Skeletal muscle tissue (tissue), 4 donors: Measurements from ENCODE around the gene C1QTNF12. TPM values are rescaled to one million over a fixed set of nuclear protein-coding genes. Genes with fewer than 3 reads are reported as not detected.

Experiments used
- H3K27ac ChIP-seq: one replicate; pipeline ENCODE4 v1.7.0; 2013; ENCODE audit warnings: mild to moderate bottlenecking, low read depth, low read length, inconsistent platforms
- H3K27me3 ChIP-seq, 3 donors: one replicate each; pipeline ENCODE4 v1.7.0; 2013; ENCODE audit warnings: low read length in 3 of 3; ENCODE audit not compliant: control insufficient read depth in 3 of 3, insufficient read depth in 3 of 3
- H3K36me3 ChIP-seq, 3 donors: one replicate each; pipeline ENCODE4 v1.7.0; 2013; ENCODE audit warnings: low read length in 3 of 3; ENCODE audit not compliant: control insufficient read depth in 3 of 3, insufficient read depth in 3 of 3
- H3K4me1 ChIP-seq, 3 donors: one replicate each; pipeline ENCODE4 v1.7.0; 2013; ENCODE audit warnings: low read length in 3 of 3, mild to moderate bottlenecking in 3 of 3; ENCODE audit not compliant: control insufficient read depth in 3 of 3, insufficient read depth in 3 of 3
- H3K4me3 ChIP-seq, 3 donors: one replicate each; pipeline ENCODE4 v1.7.0; 2013; ENCODE audit warnings: low read length in 3 of 3
- H3K9ac ChIP-seq, 3 donors: one replicate each; pipeline ENCODE4 v1.7.0; 2013; ENCODE audit warnings: low read length in 3 of 3, mild to moderate bottlenecking in 3 of 3, moderate library complexity in 2 of 3, low read depth in 1 of 3
- H3K9me3 ChIP-seq, 3 donors: one replicate each; pipeline ENCODE4 v1.7.0; 2013; ENCODE audit warnings: low read length in 3 of 3; ENCODE audit not compliant: control insufficient read depth in 3 of 3
- total RNA-seq: library from RNA; depleted of rRNA; stranded (reverse); fragments of >200 nt; gene quantifications from one replicate; pipeline ENCODE4 v1.2.3, GENCODE V29; 2014
- donor health status: Osteomylitis.

The C1QTNF12 gene
- total RNA-seq, 1 donor from 2014 or later, result 1.0 TPM

DNA sequence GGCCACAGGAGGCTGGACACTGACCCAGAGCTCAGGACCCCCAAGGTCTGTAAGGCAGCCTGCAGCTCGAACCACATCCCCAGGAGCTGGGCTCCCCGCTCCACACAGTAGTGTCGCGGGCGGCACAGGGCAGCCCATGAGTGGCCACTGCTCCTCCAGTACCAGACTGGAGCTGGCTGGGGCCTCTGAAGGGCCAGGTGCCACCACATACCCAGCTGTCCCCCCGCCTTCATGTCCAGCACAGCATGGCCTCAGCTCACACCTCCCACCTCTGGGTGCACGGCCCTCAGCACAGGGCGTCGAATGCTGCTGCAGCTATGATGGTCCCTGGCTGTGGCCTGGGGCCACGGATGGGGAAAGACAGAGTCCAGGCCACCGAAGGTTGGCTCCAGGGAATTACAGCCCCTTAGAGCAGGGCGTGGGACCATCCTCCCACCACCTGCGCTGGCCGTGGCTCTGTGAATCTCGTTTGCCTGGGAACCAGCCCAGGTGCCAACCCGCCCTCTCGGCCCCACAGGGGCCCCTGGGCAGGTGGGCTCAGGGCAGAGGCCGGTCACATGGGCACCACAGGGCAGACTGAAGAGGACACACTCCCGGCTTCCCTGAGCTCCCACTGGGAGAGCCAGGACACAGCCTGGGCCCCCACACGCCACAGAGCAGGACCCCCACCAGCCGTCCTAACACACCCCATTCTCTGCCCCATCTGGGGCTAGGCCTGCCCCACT, 30.5 kb downstream of the C1QTNF12 start:
- no peak overlapping the region for H3K9ac ChIP-seq
- H3K4me3 ChIP-seq, result no peak overlapping the region
- peaks cover 7 to 14% (median 13%) of the 10 kb centered on the region in 3 donors for H3K4me1 ChIP-seq
- no peaks in the 10 kb centered on the region for H3K27me3 ChIP-seq
- H3K36me3 ChIP-seq, result peaks cover 30 to 37% (median 35%) of the 10 kb centered on the region in 3 donors
- H3K27ac ChIP-seq, result peak overlapping the region; percentile 30
- H3K9me3 ChIP-seq, result no peaks in the 10 kb centered on the region

DNA sequence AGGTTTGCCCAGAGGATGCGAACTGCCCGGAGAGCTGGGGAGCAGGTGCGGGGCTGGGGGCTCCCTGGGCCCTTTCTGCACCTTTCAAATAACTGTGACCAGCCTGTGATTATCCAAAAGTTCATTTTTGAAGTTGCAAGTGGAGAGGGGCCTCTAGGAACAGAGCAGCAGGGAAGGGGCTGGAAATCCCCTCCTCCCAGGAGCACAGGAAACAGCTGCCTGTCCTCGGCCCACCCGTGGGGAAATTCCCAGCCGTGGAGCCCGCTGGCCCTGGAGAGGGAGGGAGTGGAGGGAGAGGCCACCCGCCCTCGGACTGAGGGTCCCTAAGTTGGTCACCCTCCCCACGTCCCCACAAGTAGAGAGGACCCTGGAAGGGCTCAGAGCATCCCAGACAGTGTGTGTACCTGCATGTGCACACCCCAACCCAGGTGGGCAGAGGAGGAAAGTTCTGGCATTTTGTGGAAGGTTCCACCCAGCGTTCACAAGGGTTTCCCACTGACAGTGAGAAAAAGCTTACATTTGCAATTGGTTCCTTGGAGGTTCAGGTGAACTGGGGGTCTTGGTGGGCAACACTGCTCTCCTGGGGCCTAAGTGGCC, 31.3 kb downstream of the C1QTNF12 start:
- peaks cover 22 to 34% (median 26%) of the 10 kb centered on the region in 3 donors for H3K36me3 ChIP-seq
- no peak overlapping the region for H3K4me3 ChIP-seq
- H3K9me3 ChIP-seq, result no peaks in the 10 kb centered on the region
- peaks cover 7 to 14% (median 13%) of the 10 kb centered on the region in 3 donors for H3K4me1 ChIP-seq
- no peaks in the 10 kb centered on the region for H3K27me3 ChIP-seq
- H3K9ac ChIP-seq, result peak overlapping the region in 1 of 3 donors; percentile 25
- H3K27ac ChIP-seq, result no peak overlapping the region

DNA sequence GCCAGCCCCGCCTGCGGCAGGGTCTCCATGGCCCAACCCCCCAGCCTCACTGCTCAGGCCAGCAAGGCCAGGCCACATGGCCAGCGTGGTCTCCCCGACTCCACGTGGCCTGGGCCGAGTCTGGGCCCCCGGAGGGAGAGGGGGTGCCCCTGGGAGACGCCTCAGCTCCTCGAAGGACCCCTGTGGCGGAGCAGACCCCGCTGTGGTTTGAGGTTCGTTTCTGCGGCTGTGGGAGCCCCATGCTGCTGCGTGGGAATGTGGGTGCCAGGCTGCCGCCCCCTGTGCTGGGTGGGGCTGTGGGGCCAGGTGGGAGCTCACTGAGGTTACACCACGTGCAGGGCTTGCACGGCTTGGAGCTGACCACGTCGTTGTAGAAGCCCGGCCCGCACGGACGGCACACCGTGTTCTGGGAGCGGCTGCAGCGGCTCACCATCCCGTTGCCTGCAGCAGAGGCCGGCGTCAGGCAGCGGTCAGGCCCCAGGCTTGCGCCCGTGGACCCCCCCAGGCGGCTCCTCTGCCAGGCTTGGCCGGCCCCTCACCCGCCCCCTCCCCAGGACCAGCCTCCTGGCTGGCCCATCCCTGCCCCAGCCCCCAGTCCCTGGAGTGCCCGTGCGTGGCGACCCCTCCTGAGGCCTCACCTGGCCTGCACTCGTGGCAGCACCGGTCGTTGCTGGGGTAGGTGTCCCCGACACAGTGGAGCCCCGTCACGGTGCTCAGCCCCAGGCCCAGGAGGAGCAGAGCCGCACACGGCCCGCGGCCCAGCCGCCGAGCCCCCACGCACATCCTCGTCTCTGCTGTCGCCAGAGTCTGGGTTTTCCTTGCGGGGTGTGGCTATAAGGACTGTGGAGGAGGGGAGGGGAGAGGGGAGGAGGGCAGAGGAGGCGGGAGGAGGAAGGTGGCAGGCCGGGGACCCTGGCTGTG, 32.9 kb downstream of the C1QTNF12 start, which contains the start of gene TNFRSF4:
TNFRSF4 (minus strand) TSS at position 809 of the 921 bp plus-strand sequence; CDS start at position 783, 26 bp downstream.
- H3K4me1 ChIP-seq, result peaks cover 7 to 15% (median 13%) of the 10 kb centered on the region in 3 donors
- H3K27ac ChIP-seq, result no peak within 1 kb of the TSS
- no peak within 1 kb of the TSS for H3K9ac ChIP-seq
- no peaks in the 10 kb centered on the region for H3K9me3 ChIP-seq
- H3K27me3 ChIP-seq, result no peaks in the 10 kb centered on the region
- no peak within 1 kb of the TSS for H3K4me3 ChIP-seq
- peaks cover 15 to 24% (median 16%) of the 10 kb centered on the region in 3 donors for H3K36me3 ChIP-seq

DNA sequence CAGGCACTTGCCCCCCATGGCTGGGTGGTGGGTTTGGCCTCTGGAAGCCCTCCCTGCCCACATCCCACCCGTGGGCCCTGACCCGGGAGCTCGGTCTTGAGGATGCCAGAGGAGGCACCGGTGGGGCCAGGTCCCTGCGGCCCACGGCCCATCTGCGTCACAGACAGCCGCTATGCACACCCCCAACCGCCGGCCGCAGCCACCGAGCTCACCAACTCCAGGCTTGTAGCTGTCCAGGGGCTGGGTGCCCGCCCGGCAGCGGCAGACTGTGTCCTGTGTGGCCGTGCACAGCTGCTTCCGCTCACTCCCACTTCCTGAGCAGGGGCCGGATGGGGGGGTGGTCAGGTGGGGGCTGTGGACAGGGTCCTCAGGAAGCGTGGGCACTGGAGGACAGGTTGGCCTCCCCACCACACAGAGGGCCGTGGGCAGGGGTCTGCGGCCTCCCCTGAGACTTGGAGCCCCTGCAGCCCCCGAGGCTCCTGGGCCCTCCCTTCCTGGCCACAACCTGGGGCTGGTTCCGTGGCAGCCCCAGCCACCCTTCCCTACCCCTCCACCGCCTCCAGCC, 33.7 kb downstream of the C1QTNF12 start:
- peaks cover 11 to 20% (median 17%) of the 10 kb centered on the region in 3 donors for H3K4me1 ChIP-seq
- H3K9ac ChIP-seq, result peak overlapping the region in 1 of 3 donors; percentile 45

DNA sequence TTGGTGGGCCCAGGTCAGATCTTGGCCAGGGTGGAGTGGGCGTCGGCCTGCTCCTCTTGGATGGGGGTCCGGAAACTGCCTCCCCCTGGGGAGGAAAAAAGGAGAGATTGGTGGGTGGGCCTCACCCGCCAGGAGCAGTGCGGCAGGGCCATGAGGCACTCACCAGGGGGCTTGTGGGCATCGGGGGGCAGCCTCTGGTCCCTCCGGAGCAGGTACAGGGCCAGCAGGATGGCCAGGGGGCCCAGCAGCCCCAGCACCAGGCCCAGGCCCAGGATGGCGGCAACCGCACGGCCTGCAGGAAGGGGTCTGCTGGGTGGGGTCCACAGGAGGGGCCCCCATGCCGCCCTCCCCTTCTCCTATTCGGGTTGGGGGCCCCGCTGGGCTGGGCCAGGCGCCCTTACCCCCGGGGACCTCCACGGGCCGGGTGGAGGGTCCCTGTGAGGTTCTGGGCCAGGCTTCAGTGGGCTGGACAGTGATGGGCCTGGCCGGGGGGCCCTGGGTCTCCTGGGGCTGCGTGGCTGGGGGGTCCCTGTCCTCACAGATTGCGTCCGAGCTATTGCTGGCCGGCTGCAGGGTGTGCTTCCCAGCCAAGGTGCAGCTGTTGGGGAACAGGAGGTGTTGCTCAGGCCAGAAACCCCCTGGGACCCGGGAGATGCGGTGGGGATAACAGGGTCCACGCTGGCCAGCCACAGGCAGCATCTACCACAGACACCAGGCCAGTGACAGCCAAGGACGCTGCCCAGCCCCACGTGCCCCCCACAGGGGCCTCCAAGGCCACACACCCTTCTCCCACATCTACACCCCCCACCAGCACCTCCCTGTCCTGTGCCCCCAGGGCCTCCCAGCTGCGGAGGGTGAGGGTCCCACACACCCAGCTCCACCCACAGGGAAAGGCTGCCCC, 34.7 kb downstream of the C1QTNF12 start:
- Histone ChIP-seq H3K9me3 (no peaks in the 10 kb centered on the region), H3K9ac (no peak overlapping the region), H3K36me3 (peaks cover 3 to 10% (median 8%) of the 10 kb centered on the region in 3 donors), H3K4me1 (peaks cover 11 to 21% (median 16%) of the 10 kb centered on the region in 3 donors), H3K27me3 (peaks cover 13 to 15% (median 15%) of the 10 kb centered on the region in 3 donors), H3K4me3 (no peak overlapping the region), H3K27ac (no peak overlapping the region)

More for the DNA sequence above, 33.7 kb downstream of the C1QTNF12 start:
- Histone ChIP-seq H3K36me3 (peaks cover 8 to 17% (median 8%) of the 10 kb centered on the region in 3 donors), H3K27ac (no peak overlapping the region), H3K4me3 (peak overlapping the region in 1 of 3 donors; percentile 32), H3K9me3 (no peaks in the 10 kb centered on the region), H3K27me3 (peaks cover 4 to 5% (median 4%) of the 10 kb centered on the region in 3 donors)

DNA sequence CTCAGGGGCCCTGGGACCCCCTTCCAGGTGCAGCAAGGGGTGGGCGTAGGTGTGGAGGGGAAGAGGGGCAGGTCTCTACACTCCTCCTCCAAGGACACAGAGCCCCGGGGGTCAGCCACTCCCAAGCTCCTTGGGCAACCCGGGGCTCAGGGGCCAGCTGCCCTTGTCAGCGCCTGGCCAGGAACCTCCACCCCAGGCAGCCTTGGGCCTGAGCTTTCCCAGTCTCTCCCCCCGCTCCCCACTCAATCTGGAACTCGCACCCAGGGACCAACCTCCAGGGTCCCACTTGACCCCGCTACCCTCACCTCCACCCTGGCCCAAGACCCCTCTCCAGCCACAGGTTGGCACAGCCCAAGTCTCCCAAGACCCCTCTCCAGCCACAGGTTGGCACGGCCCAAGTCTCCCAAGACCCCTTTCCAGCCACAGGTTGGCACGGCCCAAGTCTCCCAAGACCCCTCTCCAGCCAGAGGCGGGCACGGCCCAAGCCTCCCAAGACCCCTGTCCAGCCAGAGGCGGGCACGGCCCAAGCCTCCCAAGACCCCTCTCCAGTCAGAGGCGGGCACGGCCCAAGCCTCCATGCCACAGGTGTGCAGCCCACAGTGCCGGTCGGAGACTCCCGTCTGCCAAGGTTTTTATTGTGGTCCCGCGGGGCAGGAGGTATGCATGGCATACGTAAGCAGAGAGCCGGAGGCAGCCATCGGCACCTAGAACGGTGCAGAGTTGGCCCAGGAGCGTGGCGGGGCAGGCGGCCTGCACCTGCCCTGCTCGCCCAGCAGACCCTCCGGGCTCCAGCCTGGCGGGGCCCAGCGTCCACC, 35.6 kb downstream of the C1QTNF12 start:
- peaks cover 20 to 24% (median 22%) of the 10 kb centered on the region in 3 donors for H3K27me3 ChIP-seq
- H3K27ac ChIP-seq, result no peak overlapping the region
- no peak overlapping the region for H3K9ac ChIP-seq
- H3K36me3 ChIP-seq, result peaks cover 0 to 6% (median 4%) of the 10 kb centered on the region in 3 donors
- peaks cover 11 to 26% (median 19%) of the 10 kb centered on the region in 3 donors for H3K4me1 ChIP-seq
- H3K4me3 ChIP-seq, result no peak overlapping the region
- no peaks in the 10 kb centered on the region for H3K9me3 ChIP-seq

DNA sequence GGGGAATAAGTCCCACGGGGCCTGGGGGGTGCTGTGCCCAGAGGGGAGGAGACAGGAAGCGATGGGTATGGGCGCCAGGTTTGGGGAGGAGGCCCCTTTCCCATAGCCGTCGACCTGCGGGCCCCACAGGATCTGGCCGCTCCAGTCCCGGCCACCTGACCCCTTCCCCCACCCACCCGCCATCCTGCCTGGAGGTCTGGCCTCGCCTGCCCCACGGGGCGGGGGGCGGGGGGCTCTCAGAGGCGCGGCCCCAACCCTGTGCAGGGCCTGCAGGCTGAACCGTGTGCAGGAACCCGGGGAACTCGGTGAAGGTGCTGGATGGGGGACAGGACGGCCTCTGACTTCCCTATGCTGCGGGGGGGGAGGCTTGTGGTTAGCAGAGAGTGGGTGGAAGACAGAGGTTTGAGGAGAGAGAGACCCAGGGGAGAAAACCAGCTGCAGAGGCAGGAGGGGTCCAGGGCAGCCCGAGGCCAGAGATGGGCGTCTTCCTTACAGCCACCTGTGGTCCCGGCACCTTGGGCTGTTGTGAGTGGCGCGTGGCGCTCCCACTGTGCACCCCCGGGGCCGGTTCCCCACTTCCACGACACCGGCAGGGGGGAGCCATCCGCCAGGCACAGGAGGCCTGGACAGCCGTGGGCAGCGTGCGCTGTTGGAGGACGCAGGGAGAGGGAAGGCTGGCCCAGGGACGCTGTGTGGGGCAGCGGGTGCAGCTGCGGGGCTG, 37.6 kb downstream of the C1QTNF12 start:
- peak overlapping the region in 1 of 3 donors; percentile 45 for H3K9ac ChIP-seq
- no peak overlapping the region for H3K4me3 ChIP-seq
- peaks cover 25 to 41% (median 29%) of the 10 kb centered on the region in 3 donors for H3K27me3 ChIP-seq
- H3K4me1 ChIP-seq, result peaks cover 4 to 20% (median 18%) of the 10 kb centered on the region in 3 donors
- H3K27ac ChIP-seq, result no peak overlapping the region
- no peaks in the 10 kb centered on the region for H3K36me3 ChIP-seq
- no peaks in the 10 kb centered on the region for H3K9me3 ChIP-seq

DNA sequence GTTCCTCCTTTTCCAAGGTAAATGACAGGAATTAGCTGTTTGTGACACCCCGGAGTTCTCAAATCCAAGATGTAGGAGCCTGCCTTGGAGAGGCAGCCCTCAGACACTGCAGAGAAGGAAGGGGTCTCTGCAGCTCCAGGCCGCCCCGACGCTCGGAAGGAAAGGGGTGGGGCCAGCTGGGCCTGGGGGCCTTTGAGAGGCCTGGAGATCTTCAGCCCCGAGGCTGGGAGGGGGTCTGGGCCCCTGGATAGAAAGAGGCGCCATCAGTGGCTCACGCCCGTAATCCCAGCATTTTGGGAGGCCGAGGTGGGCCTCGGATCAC, 39.0 kb downstream of the C1QTNF12 start:
- Histone ChIP-seq H3K4me1 (peaks cover 4 to 18% (median 16%) of the 10 kb centered on the region in 3 donors), H3K36me3 (no peaks in the 10 kb centered on the region), H3K27me3 (peaks cover 29 to 42% (median 33%) of the 10 kb centered on the region in 3 donors), H3K4me3 (no peak overlapping the region), H3K9me3 (no peaks in the 10 kb centered on the region), H3K27ac (no peak overlapping the region), H3K9ac (no peak overlapping the region)
